HepG2 (cell line): ENCODE data around the gene PCIF1. TPM values are rescaled to one million over a fixed set of nuclear protein-coding genes. Genes with fewer than 3 reads are reported as not detected.

ENCODE experiments used
- CBFB ChIP-seq: sonication (generic); formaldehyde crosslinking; IDR thresholded peaks from 2 replicates; pipeline ENCODE4 v1.4.0; 2020; ENCODE audit warnings: missing genetic modification reagents
- IKZF4 ChIP-seq: sonication (generic); formaldehyde crosslinking; IDR thresholded peaks from 2 replicates; pipeline ENCODE4 v1.5.1; 2020; ENCODE audit warnings: borderline replicate concordance, mild to moderate bottlenecking, low read depth, missing genetic modification reagents; ENCODE audit errors: not compliant biosample characterization
- REL ChIP-seq: sonication (generic); formaldehyde crosslinking; conservative IDR thresholded peaks from 2 replicates; pipeline ENCODE4 v1.8.0; 2022; ENCODE audit warnings: mild to moderate bottlenecking, missing genetic modification reagents, moderate library complexity
- SSRP1 ChIP-seq: IDR thresholded peaks from 2 replicates; pipeline ENCODE4 v1.6.1; 2016; ENCODE audit warnings: control low read depth
- ZNF788 ChIP-seq: sonication (generic); formaldehyde crosslinking; IDR thresholded peaks from 2 replicates; pipeline ENCODE4 v1.5.0; 2020; ENCODE audit warnings: mild to moderate bottlenecking, missing genetic modification reagents, borderline replicate concordance
- ZSCAN22 ChIP-seq: sonication (generic); formaldehyde crosslinking; IDR thresholded peaks from 2 replicates; pipeline ENCODE4 v1.4.0; 2020; ENCODE audit warnings: mild to moderate bottlenecking, missing genetic modification reagents
- polyA plus RNA-seq, 8 experiments: library from polyadenylated mRNA; depleted of rRNA in 3 of 8; stranded (reverse) in 7 of 8; unstranded in 1 of 8; fragments of >200 nt; fragmentation: Illumina TruSeq in 4 of 8; extraction: Trizol in 4 of 8; gene quantifications; 2 replicates each; pipeline versions ENCODE4 v1.2.1 to v1.2.3, GENCODE V29; 2011 to 2016; ENCODE audit warnings: low read depth in 4 of 8, missing spikeins in 1 of 8, mixed read lengths in 1 of 8; ENCODE audit not compliant: insufficient read depth in 1 of 8
- total RNA-seq, 5 experiments: library from RNA; depleted of rRNA; stranded (reverse); fragments of >200 nt; fragmentation: Illumina TruSeq; extraction: Trizol; gene quantifications; 2 replicates each; pipeline ENCODE4 v1.2.3, GENCODE V29; 2016; ENCODE audit warnings: low read depth in 1 of 5
- TF ChIP-seq, protein P1 (sequence below): sonication (generic); formaldehyde crosslinking; IDR thresholded peaks from 2 replicates; pipeline ENCODE4 v1.4.0; 2020; ENCODE audit warnings: mild to moderate bottlenecking, missing genetic modification reagents, borderline replicate concordance
- TF ChIP-seq, protein P2 (sequence below): sonication (generic); formaldehyde crosslinking; IDR thresholded peaks from 2 replicates; pipeline ENCODE4 v1.4.0; 2020; ENCODE audit warnings: missing genetic modification reagents
- TF ChIP-seq, protein P3 (sequence below): sonication (generic); formaldehyde crosslinking; IDR thresholded peaks from 2 replicates; pipeline ENCODE4 v1.5.0; 2020; ENCODE audit warnings: mild to moderate bottlenecking, missing genetic modification reagents

The PCIF1 gene
- total and polyA plus RNA-seq, 2 of the 13 experiments (the other 11 are each of a cell fraction or from before 2014, with no cell fraction given) = 20.9 to 24.4 TPM

DNA sequence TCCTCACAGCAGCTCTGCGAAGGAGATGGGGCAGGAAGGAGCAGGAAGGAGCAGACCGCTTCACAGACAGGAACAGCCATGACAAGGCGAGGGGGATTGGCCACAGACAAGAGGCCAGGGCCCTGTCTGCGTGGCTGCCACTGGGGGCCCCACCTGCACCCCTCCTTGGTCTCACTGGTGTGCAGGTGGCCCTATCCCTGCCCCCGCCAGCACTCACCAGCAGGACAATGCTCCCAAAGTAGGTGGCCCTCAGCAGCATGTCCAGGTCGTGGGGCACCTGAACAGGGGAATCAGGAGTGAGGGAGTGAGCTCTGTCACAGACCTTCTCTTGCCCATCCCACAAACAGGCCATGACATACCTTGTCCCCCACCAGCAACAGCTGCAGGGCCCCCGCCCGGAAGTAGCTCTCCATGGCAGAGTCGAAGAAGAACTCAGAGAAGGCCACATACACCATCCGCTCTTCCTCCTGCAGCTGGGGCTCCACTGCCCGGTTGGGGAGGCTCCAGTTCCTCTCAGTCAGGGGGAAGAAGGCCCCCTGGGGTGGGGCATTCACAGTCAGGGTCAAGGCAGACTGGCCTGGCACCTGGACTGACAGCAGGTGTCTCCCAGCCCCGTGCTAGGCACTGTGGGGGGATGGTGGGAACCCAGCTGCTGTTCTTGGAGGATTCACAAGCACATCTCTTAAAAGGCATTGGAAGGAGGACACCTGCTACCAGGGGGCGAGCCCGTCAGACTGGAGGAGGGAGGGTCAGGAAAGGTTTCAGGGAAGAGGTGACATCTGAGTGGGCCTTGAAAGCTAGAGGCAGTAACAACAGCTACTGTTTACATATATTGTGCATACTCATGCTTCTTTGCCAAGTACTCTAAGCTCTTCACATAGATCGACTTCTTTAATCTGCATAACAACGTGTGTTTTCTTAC, 29.6 kb upstream of the PCIF1 start (continued):
- TF ChIP-seq, protein P1, sequence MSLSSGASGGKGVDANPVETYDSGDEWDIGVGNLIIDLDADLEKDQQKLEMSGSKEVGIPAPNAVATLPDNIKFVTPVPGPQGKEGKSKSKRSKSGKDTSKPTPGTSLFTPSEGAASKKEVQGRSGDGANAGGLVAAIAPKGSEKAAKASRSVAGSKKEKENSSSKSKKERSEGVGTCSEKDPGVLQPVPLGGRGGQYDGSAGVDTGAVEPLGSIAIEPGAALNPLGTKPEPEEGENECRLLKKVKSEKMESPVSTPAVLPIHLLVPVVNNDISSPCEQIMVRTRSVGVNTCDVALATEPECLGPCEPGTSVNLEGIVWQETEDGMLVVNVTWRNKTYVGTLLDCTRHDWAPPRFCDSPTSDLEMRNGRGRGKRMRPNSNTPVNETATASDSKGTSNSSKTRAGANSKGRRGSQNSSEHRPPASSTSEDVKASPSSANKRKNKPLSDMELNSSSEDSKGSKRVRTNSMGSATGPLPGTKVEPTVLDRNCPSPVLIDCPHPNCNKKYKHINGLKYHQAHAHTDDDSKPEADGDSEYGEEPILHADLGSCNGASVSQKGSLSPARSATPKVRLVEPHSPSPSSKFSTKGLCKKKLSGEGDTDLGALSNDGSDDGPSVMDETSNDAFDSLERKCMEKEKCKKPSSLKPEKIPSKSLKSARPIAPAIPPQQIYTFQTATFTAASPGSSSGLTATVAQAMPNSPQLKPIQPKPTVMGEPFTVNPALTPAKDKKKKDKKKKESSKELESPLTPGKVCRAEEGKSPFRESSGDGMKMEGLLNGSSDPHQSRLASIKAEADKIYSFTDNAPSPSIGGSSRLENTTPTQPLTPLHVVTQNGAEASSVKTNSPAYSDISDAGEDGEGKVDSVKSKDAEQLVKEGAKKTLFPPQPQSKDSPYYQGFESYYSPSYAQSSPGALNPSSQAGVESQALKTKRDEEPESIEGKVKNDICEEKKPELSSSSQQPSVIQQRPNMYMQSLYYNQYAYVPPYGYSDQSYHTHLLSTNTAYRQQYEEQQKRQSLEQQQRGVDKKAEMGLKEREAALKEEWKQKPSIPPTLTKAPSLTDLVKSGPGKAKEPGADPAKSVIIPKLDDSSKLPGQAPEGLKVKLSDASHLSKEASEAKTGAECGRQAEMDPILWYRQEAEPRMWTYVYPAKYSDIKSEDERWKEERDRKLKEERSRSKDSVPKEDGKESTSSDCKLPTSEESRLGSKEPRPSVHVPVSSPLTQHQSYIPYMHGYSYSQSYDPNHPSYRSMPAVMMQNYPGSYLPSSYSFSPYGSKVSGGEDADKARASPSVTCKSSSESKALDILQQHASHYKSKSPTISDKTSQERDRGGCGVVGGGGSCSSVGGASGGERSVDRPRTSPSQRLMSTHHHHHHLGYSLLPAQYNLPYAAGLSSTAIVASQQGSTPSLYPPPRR (CRISPR knock-in tag) = no peak
- TF ChIP-seq, protein P2, sequence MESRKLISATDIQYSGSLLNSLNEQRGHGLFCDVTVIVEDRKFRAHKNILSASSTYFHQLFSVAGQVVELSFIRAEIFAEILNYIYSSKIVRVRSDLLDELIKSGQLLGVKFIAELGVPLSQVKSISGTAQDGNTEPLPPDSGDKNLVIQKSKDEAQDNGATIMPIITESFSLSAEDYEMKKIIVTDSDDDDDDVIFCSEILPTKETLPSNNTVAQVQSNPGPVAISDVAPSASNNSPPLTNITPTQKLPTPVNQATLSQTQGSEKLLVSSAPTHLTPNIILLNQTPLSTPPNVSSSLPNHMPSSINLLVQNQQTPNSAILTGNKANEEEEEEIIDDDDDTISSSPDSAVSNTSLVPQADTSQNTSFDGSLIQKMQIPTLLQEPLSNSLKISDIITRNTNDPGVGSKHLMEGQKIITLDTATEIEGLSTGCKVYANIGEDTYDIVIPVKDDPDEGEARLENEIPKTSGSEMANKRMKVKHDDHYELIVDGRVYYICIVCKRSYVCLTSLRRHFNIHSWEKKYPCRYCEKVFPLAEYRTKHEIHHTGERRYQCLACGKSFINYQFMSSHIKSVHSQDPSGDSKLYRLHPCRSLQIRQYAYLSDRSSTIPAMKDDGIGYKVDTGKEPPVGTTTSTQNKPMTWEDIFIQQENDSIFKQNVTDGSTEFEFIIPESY (CRISPR knock-in tag) = no peak
- TF ChIP-seq SSRP1 (no peak), IKZF4 (CRISPR knock-in tag) (no peak), ZNF788 (no peak), REL (no peak), CBFB (CRISPR knock-in tag) (no peak), ZSCAN22 (CRISPR knock-in tag) (no peak)
- TF ChIP-seq, protein P3, sequence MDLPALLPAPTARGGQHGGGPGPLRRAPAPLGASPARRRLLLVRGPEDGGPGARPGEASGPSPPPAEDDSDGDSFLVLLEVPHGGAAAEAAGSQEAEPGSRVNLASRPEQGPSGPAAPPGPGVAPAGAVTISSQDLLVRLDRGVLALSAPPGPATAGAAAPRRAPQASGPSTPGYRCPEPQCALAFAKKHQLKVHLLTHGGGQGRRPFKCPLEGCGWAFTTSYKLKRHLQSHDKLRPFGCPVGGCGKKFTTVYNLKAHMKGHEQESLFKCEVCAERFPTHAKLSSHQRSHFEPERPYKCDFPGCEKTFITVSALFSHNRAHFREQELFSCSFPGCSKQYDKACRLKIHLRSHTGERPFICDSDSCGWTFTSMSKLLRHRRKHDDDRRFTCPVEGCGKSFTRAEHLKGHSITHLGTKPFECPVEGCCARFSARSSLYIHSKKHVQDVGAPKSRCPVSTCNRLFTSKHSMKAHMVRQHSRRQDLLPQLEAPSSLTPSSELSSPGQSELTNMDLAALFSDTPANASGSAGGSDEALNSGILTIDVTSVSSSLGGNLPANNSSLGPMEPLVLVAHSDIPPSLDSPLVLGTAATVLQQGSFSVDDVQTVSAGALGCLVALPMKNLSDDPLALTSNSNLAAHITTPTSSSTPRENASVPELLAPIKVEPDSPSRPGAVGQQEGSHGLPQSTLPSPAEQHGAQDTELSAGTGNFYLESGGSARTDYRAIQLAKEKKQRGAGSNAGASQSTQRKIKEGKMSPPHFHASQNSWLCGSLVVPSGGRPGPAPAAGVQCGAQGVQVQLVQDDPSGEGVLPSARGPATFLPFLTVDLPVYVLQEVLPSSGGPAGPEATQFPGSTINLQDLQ (CRISPR knock-in tag) = no peak
